Naive B cell (primary cell): ENCODE data around the gene FASTKD1. TPM values are rescaled to one million over a fixed set of nuclear protein-coding genes. Genes with fewer than 3 reads are reported as not detected.

Experiments used
- ATAC-seq, 2 donors: fragments of 150-1000 bp; cut with Tn5 transposase; 2 replicates each; pipeline ENCODE4 v1.10.0; 2021; ENCODE audit warnings: low read depth in 2 of 2, mild to moderate bottlenecking in 2 of 2, moderate library complexity in 2 of 2
- DNase-seq: peaks from one replicate; pipeline ENCODE4 v3.0.0; 2022
- H3K27ac Mint-ChIP-seq, 6 donors: one replicate each; pipeline ENCODE4 v1.8.0; 2020 to 2022; ENCODE audit warnings: mild to moderate bottlenecking in 6 of 6, mixed read lengths in 6 of 6, moderate library complexity in 5 of 6, inconsistent platforms in 2 of 6
- H3K27me3 Mint-ChIP-seq, 3 donors: one replicate each; pipeline ENCODE4 v1.8.0; 2021 to 2022; ENCODE audit warnings: mixed read lengths in 3 of 3, mild to moderate bottlenecking in 1 of 3
- H3K36me3 Mint-ChIP-seq, 2 donors: one replicate each; pipeline ENCODE4 v1.8.0; 2020 to 2022; ENCODE audit warnings: mixed read lengths in 2 of 2, inconsistent platforms in 1 of 2, mild to moderate bottlenecking in 1 of 2
- H3K4me1 Mint-ChIP-seq, 3 donors: one replicate each; pipeline ENCODE4 v1.8.0; 2020 to 2022; ENCODE audit warnings: mixed read lengths in 3 of 3, inconsistent platforms in 1 of 3, mild to moderate bottlenecking in 1 of 3, moderate library complexity in 1 of 3
- H3K4me3 Mint-ChIP-seq, 8 donors: one replicate each; pipeline ENCODE4 v1.8.0; 2020 to 2022; ENCODE audit warnings: mild to moderate bottlenecking in 8 of 8, mixed read lengths in 8 of 8, moderate library complexity in 8 of 8, inconsistent platforms in 2 of 8
- H3K9me3 Mint-ChIP-seq, 7 donors: one replicate each; pipeline ENCODE4 v1.8.0; 2020 to 2022; ENCODE audit warnings: mixed read lengths in 7 of 7, mild to moderate bottlenecking in 5 of 7, inconsistent platforms in 2 of 7, moderate library complexity in 1 of 7
- polyA plus RNA-seq, 6 donors: library from polyadenylated mRNA; unstranded; fragments of 300-500 nt; fragmentation: Illumina TruSeq; gene quantifications; one replicate each; pipeline ENCODE4 v1.2.3, GENCODE V29; 2021; ENCODE audit warnings: low read depth in 6 of 6

FASTKD1 gene
- polyA plus RNA-seq, 6 donors from 2014 or later: 7.5 to 21.5 (median 12.1) TPM

DNA sequence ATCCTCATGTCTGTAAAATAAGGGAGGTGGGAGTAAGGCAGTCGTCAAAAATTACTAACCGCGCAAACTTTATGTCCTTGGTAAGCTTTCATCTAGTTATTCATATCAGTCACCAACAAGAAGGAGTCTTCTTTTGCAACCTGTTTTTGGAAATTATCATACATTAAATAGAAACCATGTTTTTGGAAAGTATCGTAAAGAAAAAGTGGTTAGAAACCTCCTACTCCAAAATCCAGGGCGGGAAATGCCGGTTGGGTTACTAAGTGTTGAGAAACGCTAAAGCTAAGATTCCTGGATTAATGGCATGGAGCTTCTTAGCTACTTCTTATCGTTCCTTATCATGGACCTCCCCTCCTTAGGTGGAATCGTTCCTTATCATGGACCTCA is 93.6 kb downstream of the FASTKD1 start:
- H3K9me3 Mint-ChIP-seq: peaks cover 0 to 2% (median 0%) of the 10 kb centered on the region in 7 donors
- ATAC-seq (peak in 1 of 2 donors; percentile 3), DNase-seq (no peak)
- peaks cover 0 to 6% (median 0%) of the 10 kb centered on the region in 3 donors for H3K27me3 Mint-ChIP-seq
- peaks cover 8 to 17% (median 11%) of the 10 kb centered on the region in 3 donors for H3K4me1 Mint-ChIP-seq
- H3K4me3 Mint-ChIP-seq: peak overlapping the region; percentile 85 to 95 (median 90)
- H3K27ac Mint-ChIP-seq: peak overlapping the region in 2 of 6 donors; percentile 30 to 58
- H3K36me3 Mint-ChIP-seq: no peaks in the 10 kb centered on the region

Other genes with a start within 250 kb of the FASTKD1 start
- not detected for gene LRP2, start 211.3 kb downstream of the FASTKD1 start, polyA plus RNA-seq
- under 1 TPM in 3 of 6 donors, not detected in 3; 0.19 to 0.44 (median 0.29) TPM for gene BBS5, start 94.4 kb downstream of the FASTKD1 start, polyA plus RNA-seq
- gene KLHL41, start 64.2 kb downstream of the FASTKD1 start, polyA plus RNA-seq: not detected
- 100 to 1,000 TPM in 1 of 6 donors, 10 to 100 TPM in 5; 43.4 to 107 (median 63.8) TPM for gene PPIG, start 10.5 kb upstream of the FASTKD1 start, polyA plus RNA-seq
- not detected for gene CFAP210, start 120.5 kb upstream of the FASTKD1 start, polyA plus RNA-seq
- 1 to 10 TPM; 5.7 to 8.6 (median 7.0) TPM for gene PHOSPHO2, start 120.6 kb upstream of the FASTKD1 start, polyA plus RNA-seq
- 1 to 10 TPM in 3 of 6 donors, under 1 TPM in 2, not detected in 1; 0.87 to 3.8 (median 2.4) TPM for gene KLHL23, start 160.0 kb upstream of the FASTKD1 start, polyA plus RNA-seq
- 100 to 1,000 TPM in 3 of 6 donors, 10 to 100 TPM in 3; 54.4 to 133 (median 100) TPM for gene SSB, start 225.0 kb upstream of the FASTKD1 start, polyA plus RNA-seq